NCI-H82 treated with DMSO at 0.1 percent for 48 hours (cell line): ENCODE results near the gene PLCD4.

Source experiments
- DNase-seq: peaks from one replicate; lab custom pipeline; 2025; ENCODE audit not compliant: unreplicated experiment; lab: John Stamatoyannopoulos, UW

Gene PLCD4

DNA sequence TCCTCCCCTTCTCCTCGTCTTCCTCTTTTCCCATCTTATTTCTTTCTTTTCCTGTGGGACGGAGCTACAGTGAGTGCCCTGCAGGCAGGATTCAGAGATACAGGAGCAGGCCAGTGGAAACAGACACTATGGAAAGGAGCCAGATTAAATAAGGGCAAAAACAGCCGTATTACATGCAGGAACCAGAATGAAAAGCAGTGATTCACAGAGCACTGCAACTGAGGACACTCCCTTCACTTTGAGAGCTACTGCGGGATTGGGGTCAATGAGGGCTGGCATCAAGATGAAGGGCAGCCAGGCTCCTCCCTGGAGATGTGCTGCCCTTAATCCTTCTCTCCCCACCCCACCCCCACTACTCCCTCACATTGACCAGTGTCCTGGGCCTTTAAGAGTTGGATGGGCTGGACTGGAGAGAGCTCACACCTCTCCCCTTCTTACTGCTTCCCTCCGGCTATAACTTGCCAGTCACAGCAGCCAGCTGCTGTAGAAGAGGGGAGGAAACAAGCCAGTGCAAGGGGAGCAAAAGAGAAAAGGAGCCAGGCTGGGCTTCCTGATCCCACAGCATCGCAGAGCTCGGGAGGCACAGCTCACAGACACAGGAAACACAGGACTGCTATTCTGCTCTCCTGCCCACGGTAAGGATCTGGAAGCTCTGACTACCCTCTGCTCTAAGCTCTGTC, at the start of gene PLCD4:
Gene PLCD4 (plus strand): TSS at position 464 of the 680 bp plus-strand sequence. CDS start 7,841 bp downstream, outside the sequence.
- no peak for DNase-seq

DNA sequence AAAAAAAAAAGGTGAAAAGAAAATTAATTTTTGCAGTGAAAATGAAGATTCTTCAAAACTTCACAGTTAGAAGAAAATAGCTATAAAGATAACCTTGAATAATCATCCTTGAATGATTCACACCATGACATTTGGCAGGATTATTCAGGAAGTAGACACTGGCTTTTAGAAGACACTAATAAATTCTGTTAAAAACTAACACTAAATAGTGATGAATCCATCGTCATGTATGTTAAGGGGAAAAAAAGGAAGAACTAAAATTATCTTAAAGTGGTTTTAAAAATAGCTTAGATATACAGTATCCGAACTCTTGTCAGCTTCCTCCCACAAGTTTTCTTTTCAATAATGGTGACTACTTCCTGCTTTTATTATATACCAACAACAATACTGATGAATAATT, 49.8 kb upstream of the PLCD4 start:
- no peak for DNase-seq

DNA sequence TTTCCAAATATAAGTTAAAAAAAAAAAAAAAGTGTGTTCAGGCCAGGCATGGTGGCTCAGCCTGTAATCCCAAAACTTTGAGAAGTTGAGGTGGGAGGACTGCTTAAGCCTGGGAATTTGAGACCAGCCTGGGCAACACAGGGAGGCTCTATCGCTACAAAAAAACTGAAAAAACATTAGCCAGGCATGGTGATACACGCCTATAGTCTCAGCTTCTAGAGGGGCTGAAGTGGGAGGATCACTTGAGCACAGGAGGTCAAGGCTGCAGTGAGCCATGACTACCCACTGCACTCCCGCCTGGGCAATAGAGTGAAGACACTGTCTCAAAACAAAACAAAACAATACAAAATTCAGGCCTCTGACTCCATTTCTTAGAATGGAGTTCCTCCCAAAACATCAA, 48.7 kb upstream of the PLCD4 start:
- DNase-seq, result no peak

DNA sequence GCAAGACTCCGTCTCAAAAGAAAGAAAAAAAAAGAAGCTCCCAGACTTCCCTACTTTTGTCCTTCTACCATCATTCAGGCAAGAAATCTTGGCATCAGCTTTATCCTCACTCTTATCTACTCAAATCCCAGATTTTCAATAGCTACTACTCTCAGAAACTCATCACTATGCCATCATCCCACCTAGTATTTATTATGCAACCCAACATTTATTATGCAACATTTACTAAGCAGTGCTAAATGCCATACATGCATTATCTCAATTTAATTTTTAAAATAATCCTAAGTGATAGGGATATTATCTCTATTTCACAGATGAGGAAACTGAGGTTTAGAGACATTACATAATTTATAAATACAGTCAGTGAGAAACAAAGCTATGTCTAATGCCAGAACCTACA, 43.6 kb upstream of the PLCD4 start:
- no peak for DNase-seq

DNA sequence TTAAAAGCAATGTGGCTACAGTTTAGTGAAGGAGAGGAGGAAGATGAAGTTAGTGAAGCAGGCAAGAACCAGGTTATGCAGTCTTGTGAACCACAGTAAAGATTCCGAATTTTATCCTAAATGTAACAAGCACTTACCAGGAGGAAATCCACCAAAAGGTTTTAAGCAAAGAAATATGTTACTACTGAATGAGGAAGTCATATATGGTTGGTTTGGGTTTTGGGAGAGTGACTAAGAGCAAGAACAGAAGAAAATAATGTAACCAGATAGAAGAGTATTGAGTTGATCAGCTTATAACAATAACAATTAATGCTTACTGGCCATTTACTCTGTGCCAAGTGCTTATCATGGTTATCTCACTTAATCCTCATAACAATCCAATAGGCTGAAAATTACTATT, 41.4 kb upstream of the PLCD4 start:
- DNase-seq, result no peak

DNA sequence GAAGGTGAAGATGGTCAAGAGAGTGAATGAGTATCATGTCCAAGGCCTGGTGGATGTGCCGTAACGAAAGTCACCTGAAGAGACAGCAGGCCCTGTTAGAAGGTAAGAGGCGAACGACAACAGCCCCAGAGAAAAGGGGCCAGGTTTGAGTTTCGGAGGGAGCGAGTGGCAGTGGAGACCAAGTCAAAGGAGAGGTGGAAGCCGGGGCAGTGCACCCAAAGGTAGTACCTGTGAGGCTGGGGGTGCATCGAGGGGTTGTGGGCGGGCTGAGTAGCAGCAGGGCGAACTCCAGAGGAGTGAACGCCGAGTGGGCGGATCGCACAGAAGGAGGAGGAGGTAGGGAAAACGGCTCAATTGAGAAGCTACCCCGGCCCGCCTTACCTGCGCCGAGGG, 39.9 kb upstream of the PLCD4 start:
- DNase-seq, result no peak

DNA sequence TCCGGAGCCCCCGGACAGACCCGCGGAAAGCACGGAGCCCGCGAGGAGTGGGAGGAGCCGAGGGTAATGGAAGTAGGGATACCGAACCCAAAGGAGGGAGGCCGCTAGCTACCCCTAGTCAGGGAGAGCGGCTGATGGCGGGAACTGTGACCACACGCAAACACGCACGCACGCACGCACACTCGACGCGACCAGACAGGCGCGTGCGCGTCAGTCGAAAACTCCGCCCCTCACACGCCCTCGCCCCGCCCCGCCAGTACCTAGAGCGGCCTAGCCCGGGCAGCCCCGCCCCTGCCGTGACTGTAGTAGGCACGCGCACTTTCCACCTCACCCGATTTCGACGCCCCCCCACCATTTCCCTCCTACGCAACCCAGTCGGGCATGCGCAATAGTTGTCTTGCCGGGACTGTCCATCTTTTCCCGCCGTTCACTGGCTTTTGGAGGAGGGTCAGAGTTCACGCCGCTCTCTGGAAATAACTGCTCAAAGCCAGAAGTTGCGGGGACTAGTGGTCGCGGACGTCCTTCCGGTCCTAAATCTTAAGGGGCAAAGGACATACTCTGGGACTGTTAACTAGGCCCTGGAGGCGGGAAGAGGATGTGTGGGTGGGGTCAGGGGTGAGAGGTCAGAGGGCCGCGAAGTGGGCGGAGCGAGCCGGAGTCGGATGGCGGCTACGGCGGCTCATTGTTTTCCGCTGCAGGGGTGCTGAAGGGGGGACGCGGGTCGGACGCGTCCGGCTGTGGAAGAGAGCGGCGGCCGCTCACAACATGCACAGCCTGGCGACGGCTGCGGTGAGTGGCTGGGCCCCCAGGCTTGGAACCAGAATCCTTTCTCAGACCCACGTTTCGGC, 39.3 kb upstream of the PLCD4 start, which contains the start of the genes CNOT9 and USP37:
Gene CNOT9 (plus strand): TSS at position 650 of the 848 bp plus-strand sequence. CDS start 116 bp downstream, at position 766.
Gene USP37 (minus strand): TSS at position 162 of the 848 bp plus-strand sequence. CDS start 9,698 bp downstream, outside the sequence.
- DNase-seq, result peak; percentile 98

DNA sequence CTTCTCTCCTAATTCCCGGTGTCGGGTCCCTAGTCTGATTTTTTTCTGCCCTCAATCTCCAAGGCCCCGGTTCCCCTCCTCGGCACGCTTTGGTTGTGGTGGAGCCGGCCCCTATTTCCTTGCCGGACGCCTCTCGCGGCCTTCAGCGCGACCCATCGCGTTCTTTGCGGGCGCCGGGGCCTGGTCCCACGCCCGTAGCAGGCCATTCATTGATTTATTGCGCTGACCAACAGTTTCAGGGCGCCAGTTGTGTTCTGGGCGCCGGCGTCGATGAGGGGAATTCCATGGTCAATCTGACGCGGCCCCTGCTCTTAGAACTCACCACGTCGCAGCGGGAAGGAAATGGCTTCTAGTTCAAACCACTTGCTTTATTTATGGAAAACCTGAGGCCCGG, 38.7 kb upstream of the PLCD4 start:
- no peak for DNase-seq

DNA sequence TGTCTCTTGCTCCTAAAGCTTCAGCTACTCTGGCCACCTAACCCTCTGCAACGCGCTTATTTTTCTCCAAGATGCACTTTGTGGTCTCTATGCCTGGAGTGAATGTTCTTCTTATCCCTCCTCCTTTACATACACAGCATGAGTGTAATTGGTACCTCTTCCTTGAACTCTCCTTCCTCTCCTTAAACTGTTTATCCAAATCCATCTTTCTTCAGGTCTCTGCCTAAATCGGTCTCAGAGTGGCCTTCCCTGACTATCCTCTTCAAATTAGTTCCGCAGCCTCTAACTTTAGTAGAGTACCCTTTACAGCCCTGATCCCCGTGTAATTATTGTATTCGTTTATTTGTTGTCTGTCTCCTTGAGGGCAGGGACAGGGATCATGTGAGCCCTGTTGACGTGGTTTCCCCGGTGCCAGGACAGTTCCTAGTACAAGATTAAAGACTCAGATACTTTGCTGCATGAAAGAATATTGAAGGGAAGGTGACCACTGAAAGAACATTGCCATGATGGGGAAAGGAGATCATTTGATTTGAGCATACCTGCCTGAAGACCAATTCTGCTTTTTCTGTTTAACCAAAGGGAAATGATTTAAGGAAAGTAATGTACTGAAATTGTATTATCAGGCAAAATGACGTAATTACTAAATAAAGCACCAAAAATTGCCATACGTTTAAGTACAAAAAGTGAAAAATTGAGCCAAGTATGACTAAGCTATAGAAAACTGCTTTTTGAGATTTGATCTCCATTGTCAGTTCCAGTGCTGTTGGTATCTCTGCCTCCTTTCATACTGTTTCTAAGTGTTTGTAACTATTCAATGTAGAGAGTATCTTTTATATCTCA, 37.8 kb upstream of the PLCD4 start:
- no peak for DNase-seq

DNA sequence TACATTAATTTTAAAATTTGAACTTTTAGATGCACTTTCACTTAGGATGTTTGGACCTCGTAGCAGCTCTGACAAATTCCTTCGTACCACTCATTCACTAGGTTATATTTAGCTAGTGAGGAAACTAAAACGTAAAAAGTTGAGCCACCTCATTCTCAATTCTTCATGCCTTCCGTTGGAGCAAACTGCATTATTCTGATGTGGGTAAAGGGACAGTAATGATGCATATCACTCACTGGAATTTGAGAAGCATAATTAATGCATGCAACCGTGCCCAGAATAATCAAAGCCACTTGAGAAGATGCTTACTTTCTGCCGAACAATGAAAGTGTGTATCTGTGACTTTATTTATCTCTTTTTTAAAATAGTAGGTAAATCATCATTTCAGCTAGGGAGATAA, 36.8 kb upstream of the PLCD4 start:
- no peak for DNase-seq

DNA sequence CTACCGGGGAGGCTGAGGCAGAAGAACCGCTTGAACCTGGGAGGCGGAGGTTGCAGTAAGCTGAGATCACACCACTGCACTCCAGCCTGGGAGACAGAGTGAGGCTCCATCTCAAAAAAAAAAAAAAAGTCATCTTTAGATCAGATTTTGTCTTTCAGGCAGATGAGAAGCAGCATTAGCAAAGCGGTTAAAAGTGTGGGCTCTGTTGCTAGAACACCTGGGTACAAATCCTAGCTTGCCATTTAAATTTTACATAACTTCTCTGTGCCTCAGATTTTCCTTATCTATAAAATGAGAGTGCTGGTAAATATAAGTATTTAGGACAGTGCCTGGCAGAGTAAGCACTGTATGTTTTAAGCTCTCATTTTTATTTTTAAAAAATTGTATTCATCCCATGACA, 30.8 kb upstream of the PLCD4 start:
- DNase-seq, result no peak

DNA sequence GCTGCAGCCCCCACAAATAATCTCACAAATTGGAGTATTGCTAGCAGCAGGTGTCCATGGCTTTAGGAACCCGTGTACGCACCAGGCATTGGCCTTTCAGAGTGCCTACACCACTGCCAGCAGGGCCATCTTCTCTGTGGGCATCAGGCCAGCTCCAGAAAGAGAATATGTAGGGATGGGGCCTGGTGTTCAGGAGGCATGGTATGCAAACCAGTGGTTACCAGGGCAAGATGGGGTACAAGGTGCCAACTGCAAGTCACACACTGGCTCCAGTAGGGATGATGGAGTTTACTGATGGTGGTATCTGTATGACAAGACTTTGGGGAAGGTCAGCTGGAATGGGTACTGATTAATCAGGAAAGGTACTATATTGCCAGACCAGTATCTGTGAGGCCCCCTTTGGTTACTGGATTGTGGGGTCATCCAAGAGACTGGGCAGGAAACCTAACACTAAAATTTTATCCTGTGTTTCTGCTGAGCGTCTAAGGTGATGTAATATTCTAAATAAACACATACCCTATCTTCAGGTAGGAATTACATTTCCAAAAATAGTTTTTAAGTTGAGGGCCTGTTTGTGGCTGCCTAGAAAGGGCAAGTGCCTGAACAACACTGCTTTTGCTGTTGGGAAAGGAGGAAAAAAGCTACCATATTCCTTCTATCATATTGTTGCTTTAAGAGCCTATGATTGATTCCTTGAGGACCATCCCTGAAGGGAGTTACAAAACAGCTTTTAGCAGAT, 30.0 kb upstream of the PLCD4 start:
- no peak for DNase-seq

DNA sequence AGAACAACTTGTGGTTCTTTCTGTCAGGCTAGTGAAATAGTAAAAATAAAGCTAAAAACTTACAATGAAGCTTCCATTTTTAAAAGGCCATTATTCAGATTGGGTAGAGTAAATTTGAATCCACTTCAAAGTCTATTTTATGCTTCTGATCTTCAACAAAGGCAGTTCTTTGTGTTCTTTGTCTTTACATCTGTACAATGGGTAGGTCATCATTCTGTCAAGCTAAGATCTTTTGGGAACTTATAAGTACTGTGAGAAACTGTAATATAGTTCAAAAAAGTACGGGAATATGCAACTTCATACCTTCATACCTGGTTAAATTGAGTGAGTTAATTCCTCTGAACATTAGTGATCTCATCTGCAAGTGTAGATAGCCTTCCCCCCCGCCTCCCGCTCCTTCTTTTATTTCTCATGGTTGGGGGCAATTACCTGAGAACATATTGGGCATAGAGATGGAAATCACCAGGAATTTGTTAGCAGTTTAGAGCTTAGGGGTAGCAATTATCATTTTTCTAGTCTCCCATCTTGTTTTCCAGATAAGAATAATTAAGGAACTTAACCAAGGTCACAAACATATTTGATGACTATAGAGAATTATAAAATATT, 29.3 kb upstream of the PLCD4 start:
- DNase-seq, result no peak

DNA sequence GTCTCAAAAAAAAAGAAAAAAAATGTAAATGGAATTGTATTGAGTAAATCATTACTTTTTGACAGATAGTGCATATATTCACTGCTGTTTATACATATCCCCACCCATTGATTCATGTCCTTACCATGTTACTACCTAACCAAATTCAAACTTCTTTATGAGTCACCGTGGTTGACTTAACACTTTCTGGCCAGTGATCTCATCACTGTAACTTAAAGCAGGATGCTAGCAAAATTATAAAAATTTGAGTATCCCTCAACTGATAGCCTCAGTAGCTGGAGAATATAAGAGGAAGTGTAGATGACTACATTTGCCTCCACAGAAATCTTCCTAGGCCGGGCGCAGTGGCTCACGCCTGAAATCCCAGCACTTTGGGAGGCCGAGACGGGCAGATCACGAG, 25.6 kb upstream of the PLCD4 start:
- DNase-seq, result no peak

DNA sequence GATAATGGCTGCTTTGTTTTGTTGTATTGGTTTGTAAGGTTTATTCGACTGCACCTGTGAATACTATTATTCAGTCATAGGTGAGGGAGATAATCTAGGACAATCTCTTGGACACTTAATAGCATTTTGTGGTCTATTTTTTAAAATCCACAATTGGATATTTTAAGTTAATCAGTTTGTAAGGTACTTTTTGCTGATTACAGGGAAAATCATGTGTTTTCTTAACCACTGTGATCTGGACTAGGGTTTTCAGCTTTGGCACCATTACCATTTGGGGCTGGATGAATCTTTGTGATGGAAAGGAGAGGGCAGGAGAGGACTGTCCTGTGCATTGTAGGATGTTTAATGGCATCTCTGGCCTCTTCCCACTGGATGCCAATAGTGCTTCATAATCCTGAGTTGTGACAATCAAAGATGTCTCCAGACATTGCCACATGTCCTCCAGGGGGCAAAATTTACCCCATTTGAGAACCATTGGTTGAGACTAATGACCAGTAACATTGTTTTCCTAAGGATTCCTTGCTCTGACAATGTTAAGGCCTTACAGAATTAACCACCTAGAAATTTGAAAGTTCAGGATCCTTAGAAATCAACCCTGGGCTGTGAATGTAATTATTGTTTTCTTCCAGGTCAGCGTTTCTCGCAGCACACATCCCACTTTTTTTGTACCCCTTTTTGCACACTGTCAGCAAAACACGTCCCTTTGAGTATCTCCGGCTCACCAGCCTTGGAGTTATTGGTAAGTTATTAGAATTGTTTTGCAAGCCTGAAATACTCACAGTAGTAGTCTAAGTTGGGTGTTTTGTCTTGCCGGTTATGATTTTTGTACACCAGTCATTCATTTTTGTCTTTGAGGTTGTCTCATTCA, 23.5 kb upstream of the PLCD4 start:
- no peak for DNase-seq

DNA sequence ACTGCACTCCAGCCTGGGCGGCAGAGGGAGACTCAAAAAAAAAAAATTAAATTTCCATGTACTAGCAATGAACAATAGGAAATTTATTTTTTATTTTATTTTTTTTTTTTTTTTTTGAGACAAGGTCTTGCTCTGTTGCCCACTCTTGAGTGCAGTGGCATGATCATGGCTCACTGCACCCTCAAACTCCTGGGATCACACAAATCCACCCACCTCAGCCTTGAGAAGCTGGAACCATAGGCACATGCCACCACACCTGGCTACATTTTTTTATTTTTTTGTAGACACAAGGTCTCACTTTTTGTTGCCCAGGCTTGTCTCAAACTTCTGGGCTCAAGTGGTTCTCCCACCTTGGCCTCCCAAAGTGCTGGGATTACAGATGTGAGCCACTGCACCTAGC, 22.2 kb upstream of the PLCD4 start:
- DNase-seq, result no peak

DNA sequence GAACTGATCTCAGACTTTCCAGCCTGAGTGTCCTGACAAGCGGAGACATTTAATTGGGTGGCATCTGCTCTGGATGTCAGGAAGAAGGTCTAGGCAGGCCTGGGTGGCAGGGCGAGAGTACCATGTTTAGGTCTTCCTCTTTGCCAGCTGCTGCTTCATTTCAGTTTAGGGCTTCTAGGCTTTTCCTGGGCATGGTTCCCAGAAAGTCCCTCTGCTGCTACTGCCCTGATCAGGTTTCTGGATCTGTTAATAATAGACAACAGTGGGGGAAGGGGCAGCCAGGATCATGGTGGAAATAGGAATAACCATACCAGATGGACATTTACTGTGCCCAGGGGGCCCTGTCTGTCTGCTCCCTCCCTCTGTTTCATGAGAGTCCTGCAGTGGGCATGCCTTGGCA, 2.3 kb upstream of the PLCD4 start:
- DNase-seq, result peak; percentile 5

DNA sequence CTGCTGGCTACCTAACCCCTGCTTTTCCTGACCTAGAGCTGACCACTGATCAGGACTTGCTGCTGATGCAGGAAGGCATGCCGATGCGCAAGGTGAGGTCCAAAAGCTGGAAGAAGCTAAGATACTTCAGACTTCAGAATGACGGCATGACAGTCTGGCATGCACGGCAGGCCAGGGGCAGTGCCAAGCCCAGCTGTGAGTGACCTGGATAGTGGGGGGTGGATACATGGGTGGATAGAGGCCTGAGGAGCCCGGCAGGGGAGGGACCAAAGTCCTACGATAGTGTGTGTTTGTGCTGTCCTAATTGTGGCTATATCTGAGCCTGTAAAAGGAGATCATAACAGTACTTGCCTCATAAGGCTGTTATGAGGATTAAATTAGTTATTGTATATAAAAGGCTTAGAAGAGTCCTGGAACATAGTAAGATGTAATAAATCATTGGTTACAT, 8.2 kb downstream of the PLCD4 start:
- no peak for DNase-seq
